Naive thymus-derived CD8-positive, alpha-beta T cell (primary cell): ENCODE measurements around the gene RLBP1. TPM values are rescaled to one million over a fixed set of nuclear protein-coding genes. Genes with fewer than 3 reads are reported as not detected.
"Not testable (repeated sequence)": the region's sequence is repeated elsewhere in the genome, so short reads cannot be mapped to it uniquely, and the experiment has no call there.

Experiments used
- ATAC-seq, 2 donors: fragments of 150-1000 bp; cut with Tn5 transposase in 1 of 2; sonication (Bioruptor Pico), chemical (Tn5 transposase) in 1 of 2; 1 replicate in 1 of 2; 2 replicates in 1 of 2; pipeline ENCODE4 v1.10.0; 2021; ENCODE audit warnings: mild to moderate bottlenecking in 2 of 2, moderate library complexity in 2 of 2
- POLR2A ChIA-PET: fragments of 350-600 bp; sonication (Branson Sonifier 250); formaldehyde crosslinking; loops from one replicate; lab custom pipeline; 2021; ENCODE audit warnings: antibody characterized with exemption; lab: Charles Lee
- DNase-seq, 10 donors: peaks; one replicate each; pipeline versions ENCODE4 v3.0.0 to v3.0.0-alpha.2; 2020 to 2022
- H3K27ac Mint-ChIP-seq, 10 donors: one replicate each; pipeline ENCODE4 v1.8.0; 2020 to 2022; ENCODE audit warnings: mild to moderate bottlenecking in 10 of 10, mixed read lengths in 10 of 10, moderate library complexity in 4 of 10, inconsistent platforms in 1 of 10
- H3K27me3 Mint-ChIP-seq, 5 donors: one replicate each; pipeline ENCODE4 v1.8.0; 2021 to 2022; ENCODE audit warnings: mixed read lengths in 5 of 5
- H3K36me3 Mint-ChIP-seq, 3 donors: one replicate each; pipeline ENCODE4 v1.8.0; 2020 to 2022; ENCODE audit warnings: mixed read lengths in 3 of 3, mild to moderate bottlenecking in 2 of 3, inconsistent platforms in 1 of 3
- H3K4me1 Mint-ChIP-seq, 4 donors: one replicate each; pipeline ENCODE4 v1.8.0; 2021 to 2022; ENCODE audit warnings: mixed read lengths in 4 of 4
- H3K4me3 Mint-ChIP-seq, 10 donors: one replicate each; pipeline ENCODE4 v1.8.0; 2020 to 2022; ENCODE audit warnings: mild to moderate bottlenecking in 10 of 10, mixed read lengths in 10 of 10, moderate library complexity in 6 of 10, inconsistent platforms in 1 of 10
- H3K9me3 Mint-ChIP-seq, 9 donors: one replicate each; pipeline ENCODE4 v1.8.0; 2020 to 2022; ENCODE audit warnings: mixed read lengths in 9 of 9, mild to moderate bottlenecking in 3 of 9, inconsistent platforms in 1 of 9, moderate library complexity in 1 of 9
- polyA plus RNA-seq, 3 donors: library from polyadenylated mRNA; unstranded; fragments of 300-500 nt; fragmentation: Illumina TruSeq; gene quantifications; one replicate each; pipeline ENCODE4 v1.2.3, GENCODE V29; 2021
- total RNA-seq, 8 experiments: library from RNA in 2 of 8; stranded (reverse) in 2 of 8; gene quantifications; one replicate each; pipeline ENCODE4 v1.2.3 and lab custom pipeline; 2021 to 2026

RLBP1 gene
- total RNA-seq (not detected), polyA plus RNA-seq (not detected), total RNA-seq (lab: John Stamatoyannopoulos, UW) (0 reads per million in 6 experiments)

GRCh38 chr15:89221543-89221942 is at the start of gene RLBP1:
Gene RLBP1 (minus strand): TSS chr15:89221579. CDS start chr15:89218975, 2,604 bp downstream.
- POLR2A ChIA-PET, result no interaction called here
- Mint-ChIP-seq H3K4me1 (no peaks in the 10 kb centered on the region), H3K9me3 (no peaks in the 10 kb centered on the region), H3K4me3 (no peak within 1 kb of the TSS), H3K27ac (peak within 1 kb of the TSS in 1 of 10 donors; percentile 79), H3K36me3 (no peaks in the 10 kb centered on the region), H3K27me3 (peaks cover 0 to 2% (median 0%) of the 10 kb centered on the region in 5 donors)
- DNase-seq (no peak), ATAC-seq (no peak)

- not testable (repeated sequence) for ATAC-seq, H3K4me1 Mint-ChIP-seq, DNase-seq, H3K4me3 Mint-ChIP-seq, H3K27me3 Mint-ChIP-seq, H3K9me3 Mint-ChIP-seq, H3K27ac Mint-ChIP-seq
- POLR2A ChIA-PET, result interaction anchor here (0.6 kb wide), 1 partner anchor 15 kb away, joined by 4 read pairs; no protein-coding TSS in a partner anchor
- H3K36me3 Mint-ChIP-seq, result peaks cover 4 to 21% (median 12%) of the 10 kb centered on the region in 3 donors
These were observed 28.8 kb upstream of the RLBP1 start for GRCh38 chr15:89250142-89250541.

GRCh38 chr15:89248584-89248983 is 27.2 kb upstream of the RLBP1 start:
- ATAC-seq, result no peak
- Mint-ChIP-seq H3K4me1 (peaks cover 15 to 23% (median 20%) of the 10 kb centered on the region in 4 donors), H3K27ac (no peak overlapping the region), H3K9me3 (no peaks in the 10 kb centered on the region), H3K4me3 (no peak overlapping the region), H3K36me3 (peaks cover 0 to 16% (median 12%) of the 10 kb centered on the region in 3 donors), H3K27me3 (no peaks in the 10 kb centered on the region)
- DNase-seq, result no peak
- POLR2A ChIA-PET, result no interaction called here

GRCh38 chr15:89247446-89247845 is 26.1 kb upstream of the RLBP1 start:
- no peak for DNase-seq
- Mint-ChIP-seq H3K27ac (no peak overlapping the region), H3K36me3 (peaks cover 0 to 14% (median 12%) of the 10 kb centered on the region in 3 donors), H3K27me3 (no peaks in the 10 kb centered on the region), H3K4me3 (no peak overlapping the region), H3K9me3 (no peaks in the 10 kb centered on the region), H3K4me1 (peaks cover 21 to 29% (median 28%) of the 10 kb centered on the region in 4 donors)
- no peak for ATAC-seq
- POLR2A ChIA-PET, result no interaction called here

GRCh38 chr15:89244574-89244903 is 23.2 kb upstream of the RLBP1 start:
- H3K27me3 Mint-ChIP-seq, result no peaks in the 10 kb centered on the region
- no peak for ATAC-seq

GRCh38 chr15:89243691-89244573 is 22.6 kb upstream of the RLBP1 start, which contains the start of gene FANCI:
Gene FANCI (plus strand): TSS chr15:89243979. CDS start chr15:89247648, 3,669 bp downstream.
- peak within 1 kb of the TSS; percentile 77 to 93 (median 88) for H3K27ac Mint-ChIP-seq
- no peaks in the 10 kb centered on the region for H3K27me3 Mint-ChIP-seq
- peaks cover 0 to 7% (median 6%) of the 10 kb centered on the region in 3 donors for H3K36me3 Mint-ChIP-seq
- H3K4me3 Mint-ChIP-seq, result peak within 1 kb of the TSS; percentile 90 to 97 (median 95)
- H3K9me3 Mint-ChIP-seq, result no peaks in the 10 kb centered on the region
- peak; percentile 93 to 98 for ATAC-seq
- peaks cover 22 to 30% (median 28%) of the 10 kb centered on the region in 4 donors for H3K4me1 Mint-ChIP-seq
- POLR2A ChIA-PET, result interaction anchor here (0.6 to 2.0 kb wide), 3 partner anchors 89 to 338 kb away, joined by 3 to 7 read pairs (median 4); partner anchors contain the start of gene POLG
- peak; percentile 88 to 97 (median 95) for DNase-seq

More at GRCh38 chr15:89244574-89244903, 23.2 kb upstream of the RLBP1 start:
- POLR2A ChIA-PET, result interaction anchor here (0.6 to 2.0 kb wide), 3 partner anchors 61 to 91 kb away, joined by 3 to 7 read pairs (median 4); partner anchors contain the start of gene POLG
- Mint-ChIP-seq H3K36me3 (peaks cover 0 to 10% (median 9%) of the 10 kb centered on the region in 3 donors), H3K9me3 (no peaks in the 10 kb centered on the region), H3K4me3 (peak overlapping the region; percentile 90 to 97 (median 95)), H3K4me1 (peaks cover 22 to 30% (median 28%) of the 10 kb centered on the region in 4 donors), H3K27ac (peak overlapping the region; percentile 61 to 93 (median 86))
- no peak for DNase-seq

- H3K4me3 Mint-ChIP-seq, result peak overlapping the region; percentile 90 to 97 (median 95)
- peaks cover 22 to 30% (median 28%) of the 10 kb centered on the region in 4 donors for H3K4me1 Mint-ChIP-seq
- ATAC-seq (no peak), DNase-seq (peak in 1 of 10 donors; percentile 5)
- H3K9me3 Mint-ChIP-seq, result no peaks in the 10 kb centered on the region
- H3K27me3 Mint-ChIP-seq, result no peaks in the 10 kb centered on the region
- peak overlapping the region; percentile 77 to 93 (median 88) for H3K27ac Mint-ChIP-seq
- H3K36me3 Mint-ChIP-seq, result peaks cover 0 to 5% (median 3%) of the 10 kb centered on the region in 3 donors
- POLR2A ChIA-PET, result interaction anchor here (0.6 to 2.0 kb wide), 3 partner anchors 90 to 338 kb away, joined by 3 to 7 read pairs (median 4); partner anchors contain the start of gene POLG
These were observed 21.8 kb upstream of the RLBP1 start for GRCh38 chr15:89243046-89243690.

GRCh38 chr15:89239883-89240810 is 18.8 kb upstream of the RLBP1 start:
- H3K4me3 Mint-ChIP-seq, H3K36me3 Mint-ChIP-seq, H3K9me3 Mint-ChIP-seq, POLR2A ChIA-PET, H3K27me3 Mint-ChIP-seq, DNase-seq, ATAC-seq: not testable (repeated sequence)
- Mint-ChIP-seq H3K4me1 (peaks cover 13 to 24% (median 21%) of the 10 kb centered on the region in 4 donors), H3K27ac (peak overlapping the region in 1 of 10 donors; percentile 45)

- H3K27me3 Mint-ChIP-seq, result peaks cover 2 to 37% (median 7%) of the 10 kb centered on the region in 5 donors
These were observed 10.5 kb upstream of the RLBP1 start for GRCh38 chr15:89231832-89232231.

GRCh38 chr15:89230277-89230676 is 8.9 kb upstream of the RLBP1 start:
- no peak for ATAC-seq
- H3K4me3 Mint-ChIP-seq, result no peak overlapping the region
- POLR2A ChIA-PET, result no interaction called here
- peaks cover 2 to 32% (median 6%) of the 10 kb centered on the region in 5 donors for H3K27me3 Mint-ChIP-seq
- H3K27ac Mint-ChIP-seq, result no peak overlapping the region
- H3K9me3 Mint-ChIP-seq, result no peaks in the 10 kb centered on the region
- H3K4me1 Mint-ChIP-seq, result no peaks in the 10 kb centered on the region
- no peak for DNase-seq
- no peaks in the 10 kb centered on the region for H3K36me3 Mint-ChIP-seq

More at GRCh38 chr15:89231832-89232231, 10.5 kb upstream of the RLBP1 start:
- ATAC-seq, result no peak
- POLR2A ChIA-PET, result no interaction called here
- Mint-ChIP-seq H3K9me3 (no peaks in the 10 kb centered on the region), H3K4me1 (no peaks in the 10 kb centered on the region), H3K36me3 (no peaks in the 10 kb centered on the region), H3K4me3 (no peak overlapping the region), H3K27ac (no peak overlapping the region)
- no peak for DNase-seq

- H3K4me1 Mint-ChIP-seq, result no peaks in the 10 kb centered on the region
- DNase-seq, result no peak
- POLR2A ChIA-PET, result no interaction called here
- H3K9me3 Mint-ChIP-seq, result no peaks in the 10 kb centered on the region
- H3K4me3 Mint-ChIP-seq, result no peak overlapping the region
- H3K27ac Mint-ChIP-seq, result no peak overlapping the region
- H3K27me3 Mint-ChIP-seq, result peaks cover 2 to 18% (median 3%) of the 10 kb centered on the region in 5 donors
- no peak for ATAC-seq
- H3K36me3 Mint-ChIP-seq, result no peaks in the 10 kb centered on the region
These were observed 6.0 kb upstream of the RLBP1 start for GRCh38 chr15:89227425-89227824.
